ENCODE measurements around the gene NCMAP. TPM values are rescaled to one million over a fixed set of nuclear protein-coding genes. Genes with fewer than 3 reads are reported as not detected.
A peak's percentile ranks its signal among the peaks of the same experiment; 100 is the strongest.

The NCMAP gene
- total RNA-seq, 1 donor from 2014 or later: 9.2 TPM

GRCh38 chr1:24567792-24568388, 12.0 kb downstream of the NCMAP start:
- Histone ChIP-seq H3K27me3 (ENCODE audit: low read depth) (no peaks in the 10 kb centered on the region), H3K9me3 (no peaks in the 10 kb centered on the region), H3K36me3 (no peaks in the 10 kb centered on the region), H3K27ac (peak overlapping the region; percentile 77), H3K4me3 (no peak overlapping the region), H3K4me1 (peaks cover 4% of the 10 kb centered on the region)
- no peak for TF ChIP-seq CTCF (IDR thresholded peaks at IDR 0.05)
- DNase-seq: peak; percentile 86
- ATAC-seq: peak; percentile 96 to 97
- intact Hi-C loops (cut with DNase I): no loop called here

GRCh38 chr1:24568475-24568874, 12.6 kb downstream of the NCMAP start:
- TF ChIP-seq CTCF (IDR thresholded peaks at IDR 0.05): no peak
- Histone ChIP-seq H3K36me3 (no peaks in the 10 kb centered on the region), H3K9me3 (no peaks in the 10 kb centered on the region), H3K27me3 (ENCODE audit: low read depth) (no peaks in the 10 kb centered on the region), H3K4me3 (no peak overlapping the region), H3K4me1 (peaks cover 4% of the 10 kb centered on the region), H3K27ac (peak overlapping the region; percentile 77)
- ATAC-seq: no peak
- intact Hi-C loops (cut with DNase I): no loop called here
- DNase-seq: no peak

- intact Hi-C loops (cut with DNase I): no loop called here
- H3K4me1 ChIP-seq: peaks cover 4% of the 10 kb centered on the region
- no peak for DNase-seq
These were observed 14.6 kb downstream of the NCMAP start for GRCh38 chr1:24570265-24571125.

GRCh38 chr1:24572301-24572700, 16.4 kb downstream of the NCMAP start:
- no peak for TF ChIP-seq CTCF (IDR thresholded peaks at IDR 0.05)
- intact Hi-C loops (cut with DNase I): no loop called here
- H3K27ac ChIP-seq: no peak overlapping the region
- ATAC-seq (no peak), DNase-seq (no peak)
- no peak overlapping the region for H3K4me3 ChIP-seq
- no peaks in the 10 kb centered on the region for H3K36me3 ChIP-seq
- H3K4me1 ChIP-seq: no peaks in the 10 kb centered on the region
- no peaks in the 10 kb centered on the region for H3K9me3 ChIP-seq
- H3K27me3 ChIP-seq (ENCODE audit: low read depth): no peaks in the 10 kb centered on the region

More at GRCh38 chr1:24570265-24571125, 14.6 kb downstream of the NCMAP start:
- H3K27ac ChIP-seq: no peak overlapping the region
- no peak for TF ChIP-seq CTCF (IDR thresholded peaks at IDR 0.05)
- no peaks in the 10 kb centered on the region for H3K9me3 ChIP-seq
- H3K27me3 ChIP-seq (ENCODE audit: low read depth): no peaks in the 10 kb centered on the region
- no peak for ATAC-seq
- no peak overlapping the region for H3K4me3 ChIP-seq
- no peaks in the 10 kb centered on the region for H3K36me3 ChIP-seq

GRCh38 chr1:24575905-24576587, 20.2 kb downstream of the NCMAP start:
- intact Hi-C loops (cut with DNase I): no loop called here
- H3K27me3 ChIP-seq (ENCODE audit: low read depth): no peaks in the 10 kb centered on the region
- no peaks in the 10 kb centered on the region for H3K36me3 ChIP-seq
- H3K27ac ChIP-seq: no peak overlapping the region
- H3K4me3 ChIP-seq: no peak overlapping the region
- no peaks in the 10 kb centered on the region for H3K9me3 ChIP-seq
- peak; percentile 62 to 73 for ATAC-seq
- TF ChIP-seq CTCF (IDR thresholded peaks at IDR 0.05): no peak
- no peak for DNase-seq
- H3K4me1 ChIP-seq: no peaks in the 10 kb centered on the region
